ENCODE data around the gene PRR7.

PRR7 gene

DNA sequence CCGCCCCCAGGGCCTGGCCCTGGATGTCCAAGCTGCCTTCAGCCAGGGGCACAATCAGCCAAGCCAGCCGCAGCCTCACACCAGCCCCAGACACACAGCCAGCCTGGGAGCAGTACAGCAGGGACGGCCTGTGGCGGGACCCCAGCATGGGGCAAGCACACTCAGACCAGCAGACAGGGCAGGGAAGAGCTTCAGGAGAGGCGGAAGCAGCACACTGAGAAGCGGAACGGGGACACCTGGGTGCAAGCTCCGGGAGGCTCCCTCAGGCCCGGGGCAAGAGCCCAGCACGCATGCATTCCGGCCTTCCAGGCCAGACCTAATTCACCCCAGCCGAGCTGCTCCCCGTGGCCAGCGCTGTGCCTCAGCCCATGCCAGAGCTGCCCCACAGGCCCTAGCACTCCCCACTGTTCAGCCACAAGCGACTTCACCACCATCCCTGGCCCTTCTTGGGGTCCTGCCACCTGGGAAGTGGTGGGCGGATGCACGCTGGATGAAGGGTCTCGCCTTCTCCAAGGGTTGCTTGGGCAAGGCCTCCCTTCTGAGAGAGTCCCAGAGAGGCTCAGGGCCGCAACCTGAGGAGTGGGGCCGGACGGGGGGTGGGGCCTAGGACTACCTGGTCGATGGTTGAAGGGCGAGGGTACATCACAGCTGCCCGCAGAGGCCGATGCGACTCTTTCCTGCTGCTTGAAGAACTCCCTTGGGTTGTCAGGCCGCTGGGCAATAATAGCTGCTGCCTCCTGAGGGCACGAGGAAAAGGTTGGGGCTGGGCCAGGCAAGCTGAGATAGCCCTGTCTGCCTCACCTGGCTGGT is 13.4 kb downstream of the PRR7 start:
- DNase-seq (ENCODE audit: low read depth): no peak
- no peak for TF ChIP-seq CTCF (IDR thresholded peaks at IDR 0.05; ENCODE audit: low read length, missing control alignments)
- H3K4me3 ChIP-seq (replicated peaks; ENCODE audit: low read depth, low read length): no peak overlapping the region

- no peak for DNase-seq (ENCODE audit: low read depth)
- H3K4me3 ChIP-seq (replicated peaks; ENCODE audit: low read depth, low read length): no peak overlapping the region
- TF ChIP-seq CTCF (IDR thresholded peaks at IDR 0.05; ENCODE audit: low read length, missing control alignments): no peak
Observed at GRCh38 chr5:177462021-177462670, 15.5 kb downstream of the PRR7 start.

GRCh38 chr5:177465044-177465443 is 18.4 kb downstream of the PRR7 start:
- TF ChIP-seq CTCF (IDR thresholded peaks at IDR 0.05; ENCODE audit: low read length, missing control alignments): no peak
- H3K4me3 ChIP-seq (replicated peaks; ENCODE audit: low read depth, low read length): no peak overlapping the region
- no peak for DNase-seq (ENCODE audit: low read depth)

GRCh38 chr5:177466861-177467260 is 20.2 kb downstream of the PRR7 start:
- DNase-seq (ENCODE audit: low read depth): no peak

GRCh38 chr5:177467436-177467835 is 20.8 kb downstream of the PRR7 start:
- H3K4me3 ChIP-seq (replicated peaks; ENCODE audit: low read depth, low read length): no peak overlapping the region
- no peak for DNase-seq (ENCODE audit: low read depth)
- no peak for TF ChIP-seq CTCF (IDR thresholded peaks at IDR 0.05; ENCODE audit: low read length, missing control alignments)

More at GRCh38 chr5:177466861-177467260, 20.2 kb downstream of the PRR7 start:
- no peak overlapping the region for H3K4me3 ChIP-seq (replicated peaks; ENCODE audit: low read depth, low read length)
- no peak for TF ChIP-seq CTCF (IDR thresholded peaks at IDR 0.05; ENCODE audit: low read length, missing control alignments)

DNA sequence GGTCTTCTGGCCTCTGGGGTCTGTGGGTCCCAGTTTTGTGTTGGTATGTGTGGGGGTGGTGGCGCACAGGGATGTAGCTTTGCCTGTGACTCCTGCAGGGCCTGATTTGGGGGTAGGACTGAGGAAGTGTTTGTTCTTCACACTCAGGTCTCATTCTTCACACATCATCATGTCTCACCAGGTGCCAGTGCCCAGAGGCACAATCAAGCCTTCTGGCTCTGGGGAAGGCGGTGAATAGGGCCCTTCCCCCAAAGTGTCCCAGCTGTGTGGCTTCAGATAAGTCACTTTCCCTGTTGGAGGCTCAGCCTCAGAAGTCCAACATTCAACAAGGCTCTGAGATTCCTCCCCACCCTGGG is 21.7 kb downstream of the PRR7 start:
- no peak for DNase-seq (ENCODE audit: low read depth)
- H3K4me3 ChIP-seq (replicated peaks; ENCODE audit: low read depth, low read length): no peak overlapping the region
- no peak for TF ChIP-seq CTCF (IDR thresholded peaks at IDR 0.05; ENCODE audit: low read length, missing control alignments)

All from fibroblast of pulmonary artery (primary cell).